GM12875 (cell line): ENCODE measurements around the gene PARD3B.
"Not testable (repeated sequence)": the region's sequence is repeated elsewhere in the genome, so short reads cannot be mapped to it uniquely, and the experiment has no call there.

Experiments used
- H3K4me3 ChIP-seq: one replicate; pipeline ENCODE4 v1.5.1; 2011; ENCODE audit warnings: low read depth, low read length, control low read depth
- TF ChIP-seq, protein P1 (sequence below): IDR thresholded peaks from 2 replicates; pipeline ENCODE4 v1.5.1; 2011; ENCODE audit warnings: low read depth, mild to moderate bottlenecking, control low read depth, inconsistent platforms, low read length, moderate library complexity, borderline replicate concordance; ENCODE audit not compliant: insufficient read depth

The PARD3B gene

DNA sequence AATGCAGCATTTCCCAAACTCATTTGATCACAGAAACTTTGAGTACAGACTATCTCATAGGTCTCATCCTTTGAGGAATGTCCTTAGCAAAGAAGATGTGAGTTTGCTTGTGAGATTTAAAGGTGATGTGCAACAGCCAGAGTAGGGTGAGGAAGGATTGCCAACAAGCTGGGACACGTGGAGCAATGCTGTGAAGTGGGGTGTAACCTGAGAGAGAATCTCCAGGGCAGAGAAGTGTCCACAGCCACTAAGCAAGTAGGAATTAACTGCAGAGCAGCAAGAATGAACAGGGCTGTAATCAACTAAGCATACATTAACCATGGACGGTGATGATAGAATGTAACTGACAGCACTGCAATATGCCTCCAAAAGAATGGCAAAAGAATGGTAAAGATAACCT, 667.1 kb downstream of the PARD3B start:
- H3K4me3 ChIP-seq: no peak overlapping the region
- TF ChIP-seq, protein P1, sequence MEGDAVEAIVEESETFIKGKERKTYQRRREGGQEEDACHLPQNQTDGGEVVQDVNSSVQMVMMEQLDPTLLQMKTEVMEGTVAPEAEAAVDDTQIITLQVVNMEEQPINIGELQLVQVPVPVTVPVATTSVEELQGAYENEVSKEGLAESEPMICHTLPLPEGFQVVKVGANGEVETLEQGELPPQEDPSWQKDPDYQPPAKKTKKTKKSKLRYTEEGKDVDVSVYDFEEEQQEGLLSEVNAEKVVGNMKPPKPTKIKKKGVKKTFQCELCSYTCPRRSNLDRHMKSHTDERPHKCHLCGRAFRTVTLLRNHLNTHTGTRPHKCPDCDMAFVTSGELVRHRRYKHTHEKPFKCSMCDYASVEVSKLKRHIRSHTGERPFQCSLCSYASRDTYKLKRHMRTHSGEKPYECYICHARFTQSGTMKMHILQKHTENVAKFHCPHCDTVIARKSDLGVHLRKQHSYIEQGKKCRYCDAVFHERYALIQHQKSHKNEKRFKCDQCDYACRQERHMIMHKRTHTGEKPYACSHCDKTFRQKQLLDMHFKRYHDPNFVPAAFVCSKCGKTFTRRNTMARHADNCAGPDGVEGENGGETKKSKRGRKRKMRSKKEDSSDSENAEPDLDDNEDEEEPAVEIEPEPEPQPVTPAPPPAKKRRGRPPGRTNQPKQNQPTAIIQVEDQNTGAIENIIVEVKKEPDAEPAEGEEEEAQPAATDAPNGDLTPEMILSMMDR: no peak

DNA sequence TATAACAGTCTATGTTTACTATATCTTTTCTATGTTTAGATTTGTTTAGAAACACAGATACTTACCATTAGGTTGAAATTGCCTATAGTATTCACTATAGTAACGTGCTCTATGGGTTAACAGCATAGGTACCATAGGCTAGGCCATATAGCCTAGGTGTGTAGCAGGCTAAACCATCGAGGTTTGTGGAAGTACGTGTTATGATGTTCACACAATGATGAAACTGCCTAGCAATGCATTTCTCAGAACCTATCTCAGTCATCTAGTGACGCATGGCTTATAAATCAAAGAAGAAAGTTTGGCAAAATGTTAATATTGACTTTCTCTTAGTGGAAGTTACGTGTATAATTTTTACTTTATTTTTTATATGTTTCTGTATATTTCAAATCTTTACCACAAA, 670.8 kb downstream of the PARD3B start:
- TF ChIP-seq, protein P1: no peak
- no peak overlapping the region for H3K4me3 ChIP-seq

DNA sequence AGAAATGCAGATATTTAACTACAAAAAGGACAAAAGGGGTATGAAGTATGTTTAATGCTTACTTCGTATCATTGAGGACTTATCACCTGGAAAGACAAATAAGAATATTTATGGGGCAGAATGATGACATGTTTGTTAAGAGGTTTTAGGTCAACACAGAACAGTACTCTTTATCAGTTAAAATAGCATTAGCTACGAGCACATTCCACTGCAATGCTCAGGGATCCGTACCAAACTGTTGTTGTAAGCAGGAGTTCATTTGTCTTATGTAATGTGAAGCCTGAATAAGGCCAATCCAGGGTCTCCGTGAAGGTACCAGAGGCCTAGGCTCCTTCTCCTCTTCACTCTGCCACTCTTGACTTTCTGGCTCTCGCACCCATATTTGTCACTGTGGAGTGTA, 671.3 kb downstream of the PARD3B start:
- H3K4me3 ChIP-seq: no peak overlapping the region
- TF ChIP-seq, protein P1: no peak

DNA sequence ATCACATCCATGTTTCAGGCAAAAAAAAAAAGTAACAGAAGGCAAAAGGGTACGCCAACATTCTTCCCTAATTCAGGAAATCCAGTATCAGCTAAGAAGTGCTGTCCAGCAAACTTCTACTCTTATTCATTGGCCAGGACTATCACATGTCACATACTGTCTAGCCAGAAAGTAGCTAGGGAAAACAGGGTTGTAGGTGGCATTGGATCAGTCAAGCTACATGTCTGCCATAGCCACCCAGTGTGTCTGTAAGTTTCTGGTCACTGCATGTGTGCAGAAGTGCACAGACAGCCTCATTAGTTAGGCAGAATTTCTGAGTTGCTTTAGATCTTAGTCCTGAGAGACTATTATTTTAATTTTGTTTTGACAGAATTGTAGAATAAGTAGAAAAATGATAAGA, 671.7 kb downstream of the PARD3B start:
- TF ChIP-seq, protein P1: no peak
- no peak overlapping the region for H3K4me3 ChIP-seq

DNA sequence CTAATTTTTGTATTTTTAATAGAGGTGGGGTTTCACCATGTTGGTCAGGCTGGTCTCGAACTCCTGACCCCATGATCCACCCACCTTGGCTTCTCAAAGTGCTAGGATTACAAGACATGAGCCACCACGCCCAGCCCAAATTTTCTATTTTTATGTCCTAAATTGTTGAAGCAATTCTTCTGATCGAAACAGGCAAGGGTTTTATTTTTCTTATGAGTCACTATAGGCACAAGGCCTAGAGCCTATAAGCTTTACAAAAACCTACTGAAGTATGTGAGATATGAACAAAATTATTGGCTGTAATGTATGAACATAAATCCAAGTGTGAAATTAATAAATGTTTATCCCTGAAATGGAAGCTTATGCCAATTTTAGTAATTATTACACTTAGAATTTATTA, 672.8 kb downstream of the PARD3B start:
- no peak overlapping the region for H3K4me3 ChIP-seq
- TF ChIP-seq, protein P1: no peak

DNA sequence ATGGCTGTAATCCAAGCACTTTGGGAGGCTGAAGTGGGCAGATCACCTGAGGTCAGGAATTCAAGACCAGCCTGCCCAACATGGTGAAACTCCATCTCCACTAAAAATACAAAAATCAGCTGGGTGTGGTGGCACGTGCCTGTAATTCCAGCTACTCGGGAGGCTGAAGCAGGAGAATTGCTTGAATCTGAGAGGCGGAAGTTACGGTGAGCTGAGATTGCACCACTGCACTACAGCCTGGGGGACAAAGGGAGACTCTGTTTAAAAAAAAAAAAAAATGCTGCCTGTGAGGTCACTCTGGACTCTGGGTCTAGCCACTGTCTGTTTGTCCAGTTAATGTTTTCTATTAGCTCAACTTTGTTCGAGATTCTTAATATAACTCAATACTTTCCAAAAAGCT, 673.5 kb downstream of the PARD3B start:
- H3K4me3 ChIP-seq: not testable (repeated sequence)

DNA sequence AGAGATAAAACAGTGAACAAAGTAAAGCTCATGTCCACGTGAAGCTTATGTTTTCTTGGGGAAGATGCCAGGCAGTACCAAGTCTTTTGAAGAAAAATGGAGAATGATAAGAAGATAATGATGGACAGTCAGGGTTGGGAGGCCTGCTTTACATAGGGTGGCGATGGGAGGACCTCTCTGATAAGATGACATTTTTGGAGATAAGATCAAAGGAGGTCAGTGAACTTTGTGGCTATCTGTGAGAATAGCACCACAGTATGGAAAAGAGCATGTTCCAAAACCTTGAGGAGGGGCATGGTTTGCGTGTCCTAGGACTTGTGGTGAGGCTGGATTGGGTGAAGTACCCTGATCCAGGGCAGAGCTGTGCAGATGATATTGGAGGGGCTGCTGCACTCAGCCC, 675.3 kb downstream of the PARD3B start:
- TF ChIP-seq, protein P1: no peak
- H3K4me3 ChIP-seq: no peak overlapping the region

DNA sequence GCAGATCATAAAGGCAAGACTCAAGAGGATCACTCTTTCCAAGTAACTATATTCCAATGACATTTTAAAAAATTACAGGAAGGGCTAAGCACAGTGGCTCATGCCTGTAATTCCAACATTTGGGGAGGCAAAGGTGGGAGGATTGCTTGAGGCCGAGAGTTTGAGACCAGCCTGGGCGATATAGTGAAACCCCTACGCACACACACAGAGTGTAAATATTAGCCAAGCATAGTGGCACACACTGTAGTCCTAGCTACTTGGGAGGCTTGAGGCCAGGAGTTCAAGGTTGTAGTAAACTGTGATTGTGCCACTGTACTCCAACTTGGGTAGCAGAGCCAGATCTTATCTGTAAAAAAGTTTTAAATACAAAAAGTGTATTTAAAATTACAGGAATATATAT, 686.8 kb downstream of the PARD3B start:
- TF ChIP-seq, protein P1: no peak
- no peak overlapping the region for H3K4me3 ChIP-seq
